HG02798 (cell line): Measurements from ENCODE around the gene OR2T2.
A peak's percentile ranks its signal among the peaks of the same experiment; 100 is the strongest.
"Not testable (repeated sequence)": the region's sequence is repeated elsewhere in the genome, so short reads cannot be mapped to it uniquely, and the experiment has no call there.

Experiments used
- ATAC-seq: cut with Tn5 transposase; IDR thresholded peaks from one replicate; pipeline ENCODE4 v1.9.1; 2021; ENCODE audit warnings: mild to moderate bottlenecking; ENCODE audit not compliant: unreplicated experiment, poor library complexity

OR2T2 gene

DNA sequence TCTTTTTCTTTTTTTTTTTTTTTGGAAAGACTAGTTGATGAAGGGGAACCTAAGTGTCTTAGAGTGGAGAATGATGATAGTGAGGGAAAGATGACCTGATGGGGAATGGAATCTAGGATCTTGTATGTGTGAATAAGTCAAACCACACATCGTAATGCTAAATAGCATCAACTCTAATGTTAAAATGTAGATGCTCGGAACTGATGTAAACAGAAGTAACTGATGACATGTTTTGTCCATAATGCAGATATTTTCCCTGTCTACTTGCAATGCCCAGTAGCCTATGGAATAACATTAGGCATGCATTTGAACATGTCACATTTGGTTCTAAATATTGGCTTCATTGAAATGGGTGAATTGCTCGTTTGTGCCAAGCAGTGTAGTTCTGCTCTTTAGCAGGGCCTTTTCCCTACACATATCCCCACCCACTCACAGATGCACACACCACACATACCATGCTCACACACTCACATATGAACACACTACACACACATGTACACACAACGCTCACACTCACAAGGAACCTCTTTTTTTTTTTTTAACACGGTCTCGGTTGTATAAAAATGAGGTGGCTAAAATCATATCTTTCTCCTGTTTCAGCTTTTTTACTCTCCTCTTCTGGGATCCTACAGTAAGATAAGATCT lies 4.5 kb downstream of the OR2T2 start:
- ATAC-seq = not testable (repeated sequence)

DNA sequence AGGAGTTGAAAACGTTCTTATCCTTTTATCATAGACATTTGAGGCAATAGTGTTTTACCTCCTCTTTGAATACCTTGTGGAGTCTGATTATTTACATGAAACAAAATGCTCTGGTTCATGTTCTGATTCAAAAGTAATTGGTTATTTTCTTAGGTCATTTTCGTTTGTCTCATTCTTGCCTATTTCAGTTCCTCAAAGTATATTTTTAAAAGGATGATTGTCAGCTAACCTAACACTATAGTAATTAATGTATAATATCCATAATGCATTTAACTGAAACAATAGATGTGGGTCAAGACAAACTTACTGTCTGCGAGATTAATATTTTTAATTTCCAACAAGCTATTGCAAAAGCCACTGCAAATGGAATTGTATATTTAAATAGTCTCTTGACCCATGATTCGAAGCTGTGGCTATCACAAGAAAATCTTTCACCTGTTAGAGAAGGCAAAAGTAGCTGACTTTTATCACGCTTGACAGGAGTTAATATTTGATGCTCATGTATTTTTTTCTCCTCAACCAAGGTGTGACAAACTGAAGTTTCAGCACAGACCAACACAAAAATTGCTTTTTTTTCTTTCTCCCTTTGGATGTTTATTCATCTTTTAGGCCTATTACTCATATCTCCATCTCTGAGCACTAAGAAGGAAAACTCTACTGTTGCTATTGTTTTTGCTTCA lies 5.2 kb downstream of the OR2T2 start:
- ATAC-seq = peak; percentile 61

DNA sequence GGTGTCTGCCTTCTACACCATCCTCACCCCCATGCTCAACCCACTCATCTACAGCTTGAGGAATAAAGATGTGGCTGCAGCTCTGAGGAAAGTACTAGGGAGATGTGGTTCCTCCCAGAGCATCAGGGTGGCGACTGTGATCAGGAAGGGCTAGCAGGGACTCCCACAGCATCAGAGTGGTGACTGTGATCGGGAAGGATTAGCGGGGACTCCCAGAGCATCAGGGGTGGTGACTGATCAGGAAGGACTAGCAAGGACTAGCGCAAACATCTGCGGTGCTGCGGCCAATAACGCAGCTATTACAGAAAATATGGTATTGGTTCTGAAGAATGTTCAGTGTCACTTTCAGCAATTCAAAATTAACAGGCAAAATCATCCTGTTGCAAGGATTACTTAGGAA lies 8.2 kb downstream of the OR2T2 start:
- ATAC-seq = not testable (repeated sequence)

DNA sequence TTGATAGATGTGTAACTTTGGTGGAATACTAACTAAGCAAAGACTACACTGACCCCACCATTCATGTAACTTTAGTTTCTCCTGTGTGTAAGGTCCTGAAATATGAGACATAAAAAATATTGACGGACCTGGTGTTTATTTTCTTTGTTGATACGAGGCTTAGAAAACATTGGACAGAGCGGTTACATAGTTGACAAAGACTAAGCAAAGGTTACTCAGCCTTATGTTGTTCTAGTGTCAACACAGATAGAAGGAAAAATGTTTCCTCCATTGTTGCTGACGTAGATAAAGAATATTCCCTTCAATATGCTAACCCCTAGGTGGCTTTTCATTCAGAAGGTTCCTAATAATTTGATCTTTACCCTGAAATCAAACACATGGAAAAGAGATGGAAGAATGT lies 9.6 kb downstream of the OR2T2 start:
- ATAC-seq = not testable (repeated sequence)

DNA sequence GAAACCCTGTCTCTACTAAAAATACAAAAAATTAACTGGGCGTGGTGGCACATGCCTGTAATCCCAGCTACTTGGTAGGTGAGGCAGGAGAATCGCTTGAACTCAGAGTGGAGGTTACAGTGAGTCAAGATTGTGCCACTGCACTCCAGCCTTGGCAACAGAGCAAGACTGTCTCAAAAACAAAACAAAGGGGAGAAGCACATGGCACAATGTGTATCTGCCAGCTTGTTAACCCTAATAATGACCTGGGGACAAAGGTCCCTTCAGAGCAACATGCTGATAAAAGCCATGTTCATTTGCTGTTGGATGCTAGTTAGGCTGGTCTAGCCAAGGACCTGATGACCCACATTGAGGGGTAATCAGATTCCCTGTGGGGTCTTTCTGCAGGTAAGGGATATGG lies 11.2 kb downstream of the OR2T2 start:
- ATAC-seq = not testable (repeated sequence)

DNA sequence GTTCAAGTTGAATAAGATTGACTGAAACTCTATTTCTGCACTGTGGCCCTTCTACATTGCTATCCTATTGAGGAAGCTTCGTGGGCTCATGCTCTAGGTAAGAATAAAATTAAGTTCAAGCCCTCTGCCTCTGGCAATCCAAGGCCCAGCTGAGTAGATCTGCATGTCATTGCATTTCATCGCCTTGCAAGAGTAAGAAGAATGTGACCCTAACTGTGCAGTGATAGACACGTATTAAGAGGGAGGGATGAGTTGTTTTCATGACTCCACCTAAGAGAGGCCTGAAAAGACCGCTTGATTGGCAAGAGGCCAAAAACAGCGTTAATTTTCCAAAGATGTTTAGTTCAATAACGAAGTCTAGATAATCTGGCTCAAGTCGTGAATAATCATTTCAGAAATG lies 13.7 kb downstream of the OR2T2 start:
- ATAC-seq = not testable (repeated sequence)

DNA sequence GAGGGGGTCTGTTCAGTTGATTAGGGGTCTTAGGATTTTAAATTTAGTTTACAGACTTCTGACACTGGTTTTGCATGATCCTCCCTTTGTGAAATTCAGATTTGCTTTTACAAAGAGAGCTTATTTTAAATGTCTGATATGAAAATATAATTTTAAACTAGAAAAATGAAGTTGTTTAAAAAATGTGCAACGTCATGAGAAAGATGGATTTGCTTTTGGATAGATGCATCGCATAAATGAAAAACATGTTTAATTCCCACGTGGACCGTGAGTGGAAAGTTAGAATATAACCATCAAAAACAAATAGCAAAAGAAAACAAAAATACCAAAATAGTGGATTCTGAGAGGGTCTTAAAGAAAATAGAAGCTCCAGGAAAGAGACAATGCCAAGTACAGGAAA lies 25.7 kb downstream of the OR2T2 start:
- no peak for ATAC-seq

DNA sequence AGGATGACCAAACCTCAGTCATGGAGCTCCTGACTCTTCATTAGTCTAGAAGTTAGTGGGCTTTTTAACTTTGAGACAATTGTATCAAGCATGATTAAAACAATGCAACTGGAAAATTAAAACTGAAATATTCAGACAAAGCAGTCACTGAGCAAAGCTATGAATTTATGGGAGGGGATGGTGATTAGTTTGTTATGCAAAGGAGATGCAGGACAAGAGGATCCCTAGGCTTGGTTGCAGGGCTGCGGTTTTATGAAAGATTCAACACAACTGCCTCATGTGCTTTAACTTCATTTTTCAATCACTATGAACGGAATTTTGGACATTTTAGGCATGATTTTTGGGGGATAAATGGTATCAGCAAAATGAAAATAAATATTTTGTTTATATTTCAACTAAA lies 26.7 kb downstream of the OR2T2 start:
- ATAC-seq = not testable (repeated sequence)

DNA sequence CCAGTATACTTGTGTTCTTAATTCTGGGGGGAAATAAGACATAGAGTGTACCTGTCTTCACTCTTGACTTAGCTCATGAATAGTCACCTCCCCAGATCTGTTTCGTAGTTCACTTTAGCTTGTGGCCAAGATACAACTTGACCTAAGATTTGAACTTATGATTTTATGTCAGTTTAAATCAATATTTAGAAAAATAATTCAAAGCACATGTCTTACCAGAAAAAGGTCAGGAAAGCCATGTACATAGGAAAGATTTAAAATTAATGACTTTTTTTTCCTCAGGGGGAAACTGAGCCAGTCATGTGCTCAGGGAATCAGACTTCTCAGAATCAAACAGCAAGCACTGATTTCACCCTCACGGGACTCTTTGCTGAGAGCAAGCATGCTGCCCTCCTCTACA lies 27.6 kb downstream of the OR2T2 start, which contains the start of gene OR2T3:
OR2T3 (plus strand) TSS at position 301 of the 400 bp plus-strand sequence; CDS start at position 301, 0 bp downstream.
- ATAC-seq = not testable (repeated sequence)

DNA sequence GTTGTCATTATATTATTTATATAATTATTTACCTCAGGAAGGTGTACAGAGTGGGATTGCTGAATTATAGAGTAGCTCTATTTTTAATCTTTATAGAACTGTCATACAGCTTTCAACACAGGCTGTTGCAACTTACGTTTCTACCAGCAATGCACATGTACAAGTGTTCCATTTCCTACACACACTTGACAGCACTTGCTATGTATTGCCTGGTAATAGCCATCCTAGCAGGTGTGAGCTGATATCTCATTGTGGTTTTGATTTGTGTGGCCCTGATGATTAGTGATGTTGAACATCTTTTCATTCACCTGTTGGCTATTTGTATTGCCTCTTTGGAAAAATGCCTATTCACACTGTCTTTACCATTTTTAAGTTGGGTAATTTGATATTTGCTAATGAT lies 30.2 kb downstream of the OR2T2 start:
- not testable (repeated sequence) for ATAC-seq

DNA sequence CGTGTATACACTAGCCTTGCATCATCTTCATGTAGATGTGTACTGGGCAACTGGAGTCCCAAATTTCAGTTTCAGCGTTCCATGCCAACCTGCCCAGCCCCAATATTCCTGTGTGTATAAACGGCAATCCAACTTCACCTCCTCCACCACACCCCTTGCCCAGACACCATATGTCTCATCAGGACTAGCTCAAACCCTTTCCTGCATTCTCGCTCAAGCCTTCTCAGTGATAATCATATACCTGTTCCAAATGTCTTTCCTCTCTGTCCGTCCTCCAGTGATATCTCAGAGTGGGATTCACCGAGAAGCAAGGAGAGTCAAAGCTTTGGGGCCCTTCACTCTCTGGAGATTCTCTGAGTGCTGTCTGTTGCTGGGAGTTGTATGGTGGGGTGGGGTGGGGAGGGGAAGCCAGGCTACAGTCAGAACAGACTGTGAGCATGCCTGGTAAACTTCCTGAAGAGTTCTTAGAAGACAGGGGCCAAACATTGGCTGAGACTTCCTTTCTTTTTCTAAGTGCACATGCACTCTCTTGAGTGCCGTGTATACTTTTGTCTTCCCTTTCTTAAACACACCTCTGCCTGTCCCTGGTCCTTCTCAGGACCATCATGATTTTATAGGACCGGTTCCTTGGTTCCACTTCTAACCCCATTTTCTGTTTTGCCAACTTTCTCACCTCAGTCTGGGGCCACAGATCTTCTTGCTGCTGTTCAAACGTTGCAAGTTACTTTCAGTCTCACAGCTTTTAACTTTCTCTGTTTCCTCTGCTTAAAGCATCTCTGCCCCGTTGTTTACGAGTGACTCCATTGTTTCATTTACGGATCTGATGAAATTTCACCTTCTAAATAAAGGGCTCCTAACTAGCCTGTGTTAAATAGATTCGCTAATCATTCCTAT lies 36.5 kb downstream of the OR2T2 start:
- ATAC-seq = peak; percentile 93

DNA sequence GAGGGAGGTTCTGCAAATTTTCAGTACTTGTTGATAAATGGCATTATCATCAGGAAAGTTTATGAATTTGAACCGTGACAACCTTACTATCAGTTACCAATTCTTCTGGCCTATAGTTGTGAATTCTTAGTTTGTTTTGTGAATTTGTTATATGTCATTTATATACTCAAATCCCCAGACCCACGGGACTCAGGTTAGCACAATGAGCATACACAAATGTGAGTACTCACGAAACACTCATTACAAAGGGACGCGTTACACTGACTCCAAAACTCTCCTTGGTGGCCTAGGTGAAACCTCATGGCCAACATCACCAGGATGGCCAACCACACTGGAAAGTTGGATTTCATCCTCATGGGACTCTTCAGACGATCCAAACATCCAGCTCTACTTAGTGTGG lies 42.9 kb downstream of the OR2T2 start, which contains the start of gene OR2T5:
OR2T5 (plus strand) TSS at position 301 of the 400 bp plus-strand sequence; CDS start at position 301, 0 bp downstream.
- not testable (repeated sequence) for ATAC-seq

DNA sequence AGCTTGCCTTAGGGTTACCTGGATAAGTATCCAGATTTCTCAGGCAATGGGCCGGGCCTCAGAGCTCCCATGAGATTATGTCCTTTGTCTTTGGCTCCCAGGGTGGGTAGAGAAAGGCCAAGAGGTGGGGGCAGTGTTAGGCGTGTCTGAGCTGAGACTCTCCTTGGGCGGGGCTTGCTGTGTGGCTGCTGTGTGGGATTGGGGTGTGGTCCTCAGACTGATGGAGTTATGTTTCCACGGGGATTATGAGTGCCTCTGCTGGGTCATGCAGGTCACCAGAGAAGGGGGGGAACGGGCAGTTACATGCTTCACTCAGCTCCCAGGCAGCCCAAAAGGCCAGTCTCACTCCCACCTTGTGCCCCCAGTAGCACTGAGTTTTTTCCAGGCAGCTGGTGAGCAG lies 51.2 kb downstream of the OR2T2 start:
- ATAC-seq = not testable (repeated sequence)

DNA sequence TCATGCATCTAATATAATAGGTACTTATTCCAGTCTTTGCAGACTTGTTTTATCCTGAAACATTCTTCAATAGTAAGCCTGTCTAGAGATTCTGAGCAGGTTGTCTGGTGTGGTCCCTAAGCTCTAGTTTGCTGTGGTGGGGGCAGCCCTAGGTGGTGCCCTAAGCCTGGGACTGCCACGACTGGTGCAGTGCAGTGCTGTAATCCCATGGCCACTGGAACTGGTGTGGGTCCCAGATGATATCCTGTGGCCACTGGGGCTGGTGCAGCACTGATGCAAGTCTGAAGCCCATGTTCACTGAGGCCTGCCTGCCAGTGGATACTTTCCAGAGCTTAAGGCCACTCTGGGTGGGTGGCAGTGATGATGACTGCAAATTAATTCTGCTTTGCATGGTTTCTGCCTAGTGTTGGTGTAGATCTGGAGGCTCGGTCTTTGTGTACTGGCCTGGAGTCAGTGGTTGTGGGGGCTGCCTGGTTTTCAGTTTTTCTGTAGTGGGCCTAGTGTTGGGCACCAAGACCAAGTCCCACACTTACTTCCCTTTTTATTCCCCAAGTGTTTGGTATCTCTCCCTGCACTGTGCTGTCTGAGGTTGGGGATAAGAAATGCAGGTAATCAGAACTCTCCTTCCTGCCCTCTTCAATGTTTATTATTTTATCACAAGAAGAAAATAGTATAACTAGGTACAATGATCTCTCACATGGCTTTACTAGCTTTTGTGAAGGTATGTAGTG lies 55.0 kb downstream of the OR2T2 start:
- not testable (repeated sequence) for ATAC-seq
